OCI-LY3 (cell line): Measurements from ENCODE around the gene RAD51.

Experiments
- EZH2phosphoT487 ChIP-seq: fragments of 200-600 bp; shearing (Covaris generic); IDR thresholded peaks from 2 replicates; pipeline ENCODE4 v1.6.1; 2018; ENCODE audit warnings: antibody characterized with exemption, mixed run types, low read depth
- TF ChIP-seq, protein P1 (sequence below): fragments of 200-600, 300-600 bp; sonication (generic); IDR thresholded peaks from 2 replicates; pipeline ENCODE4 v1.5.1; 2014; ENCODE audit warnings: antibody characterized with exemption, low read length, low read depth

DNA sequence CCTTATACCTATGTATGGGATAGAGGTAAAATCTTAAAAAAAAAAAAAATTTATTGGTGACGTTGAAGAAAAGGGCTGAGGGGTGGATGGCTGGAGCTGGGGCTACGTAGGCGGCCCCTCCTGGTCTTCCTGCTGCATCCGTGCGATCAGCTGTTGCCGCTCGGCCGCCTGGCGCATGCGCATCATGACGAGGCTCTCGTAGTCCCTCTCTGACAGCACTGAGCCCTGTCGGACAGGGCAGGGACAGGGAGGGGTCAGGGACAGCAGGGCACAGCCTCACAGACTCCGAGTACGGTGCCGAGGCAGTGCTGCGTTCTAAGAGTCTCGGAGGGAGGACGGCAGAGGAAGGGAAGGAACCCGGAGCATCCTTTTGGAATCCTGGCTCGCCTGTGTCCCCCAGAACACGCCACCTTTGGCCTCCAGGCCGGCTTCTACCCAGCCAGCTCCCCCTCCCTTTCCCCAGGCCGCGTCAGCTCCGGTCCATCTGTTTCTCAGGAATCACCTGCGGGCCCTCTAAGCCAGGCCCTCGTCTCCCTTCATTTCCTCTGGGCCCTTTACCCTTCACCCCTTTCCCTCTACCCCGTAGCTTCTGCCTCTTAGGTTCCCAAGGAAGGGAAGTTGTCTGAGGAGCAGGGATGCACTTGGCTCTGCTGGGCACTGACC is 73.0 kb downstream of the RAD51 start:
- no peak for TF ChIP-seq EZH2phosphoT487
- TF ChIP-seq, protein P1, sequence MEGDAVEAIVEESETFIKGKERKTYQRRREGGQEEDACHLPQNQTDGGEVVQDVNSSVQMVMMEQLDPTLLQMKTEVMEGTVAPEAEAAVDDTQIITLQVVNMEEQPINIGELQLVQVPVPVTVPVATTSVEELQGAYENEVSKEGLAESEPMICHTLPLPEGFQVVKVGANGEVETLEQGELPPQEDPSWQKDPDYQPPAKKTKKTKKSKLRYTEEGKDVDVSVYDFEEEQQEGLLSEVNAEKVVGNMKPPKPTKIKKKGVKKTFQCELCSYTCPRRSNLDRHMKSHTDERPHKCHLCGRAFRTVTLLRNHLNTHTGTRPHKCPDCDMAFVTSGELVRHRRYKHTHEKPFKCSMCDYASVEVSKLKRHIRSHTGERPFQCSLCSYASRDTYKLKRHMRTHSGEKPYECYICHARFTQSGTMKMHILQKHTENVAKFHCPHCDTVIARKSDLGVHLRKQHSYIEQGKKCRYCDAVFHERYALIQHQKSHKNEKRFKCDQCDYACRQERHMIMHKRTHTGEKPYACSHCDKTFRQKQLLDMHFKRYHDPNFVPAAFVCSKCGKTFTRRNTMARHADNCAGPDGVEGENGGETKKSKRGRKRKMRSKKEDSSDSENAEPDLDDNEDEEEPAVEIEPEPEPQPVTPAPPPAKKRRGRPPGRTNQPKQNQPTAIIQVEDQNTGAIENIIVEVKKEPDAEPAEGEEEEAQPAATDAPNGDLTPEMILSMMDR: no peak
